ENCODE measurements around the gene CATSPERB.

- TF ChIP-seq CTCF (IDR thresholded peaks at IDR 0.05): peak; percentile 47 to 68 (median 54)
- TF ChIP-seq POLR2A (IDR thresholded peaks at IDR 0.05): no peak
- no peak for TF ChIP-seq EP300 (IDR thresholded peaks at IDR 0.05)
Observed at GRCh38 chr14:91649930-91650329, 82.0 kb downstream of the CATSPERB start.

Data from tibial nerve (tissue), 4 donors.